Gastroesophageal sphincter (tissue), 4 donors: ENCODE data around the gene C1orf74. TPM values are rescaled to one million over a fixed set of nuclear protein-coding genes. Genes with fewer than 3 reads are reported as not detected.
A peak's percentile ranks its signal among the peaks of the same experiment; 100 is the strongest.

Source experiments
- ATAC-seq: fragments of 150-250 bp; one replicate; pipeline ENCODE4 v1.9.1; 2016; ENCODE audit warnings: mild to moderate bottlenecking, moderate library complexity
- H3K27ac ChIP-seq, 4 donors: fragments of 200-600 bp; sonication (generic) in 3 of 4; 1 replicate in 3 of 4; 2 replicates in 1 of 4; pipeline ENCODE4 v1.5.1; 2016 to 2019
- H3K27me3 ChIP-seq: fragments of 200-600 bp; sonication (generic); one replicate; pipeline ENCODE4 v1.5.1; 2019
- H3K36me3 ChIP-seq, 2 donors: fragments of 200-600 bp; sonication (generic); one replicate each; pipeline ENCODE4 v1.5.1; 2019; ENCODE audit warnings: control low read depth in 1 of 2
- H3K4me1 ChIP-seq, 3 donors: fragments of 200-600 bp; sonication (generic); 1 replicate in 2 of 3; 2 replicates in 1 of 3; pipeline ENCODE4 v1.5.1; 2016 to 2019; ENCODE audit warnings: control low read depth in 2 of 3
- H3K4me3 ChIP-seq, 2 donors: fragments of 200-600 bp; sonication (generic); one replicate each; pipeline ENCODE4 v1.5.1; 2019; ENCODE audit warnings: mild to moderate bottlenecking in 1 of 2, moderate library complexity in 1 of 2
- H3K9me3 ChIP-seq, 3 donors: fragments of 200-600 bp; sonication (generic); one replicate each; pipeline ENCODE4 v1.5.1; 2017 to 2019; ENCODE audit warnings: control low read depth in 2 of 3
- CTCF ChIP-seq, 4 experiments: fragments of 200-600 bp in 2 of 4; fragments of 450-650 bp in 2 of 4; sonication (generic) in 1 of 4; IDR thresholded peaks; one replicate each; pipeline ENCODE4 v1.5.1; 2017 to 2019; ENCODE audit warnings: antibody characterized with exemption in 4 of 4, mild to moderate bottlenecking in 2 of 4, moderate library complexity in 2 of 4
- EP300 ChIP-seq: sonication (generic); formaldehyde crosslinking; IDR thresholded peaks from one replicate; pipeline ENCODE4 v1.6.1; 2017; ENCODE audit warnings: antibody characterized with exemption, mild to moderate bottlenecking
- POLR2A ChIP-seq, 2 donors: fragments of 450-650 bp; IDR thresholded peaks; one replicate each; pipeline ENCODE4 v1.6.1; 2017; ENCODE audit warnings: antibody characterized with exemption in 2 of 2, mild to moderate bottlenecking in 2 of 2, moderate library complexity in 1 of 2
- POLR2AphosphoS5 ChIP-seq: sonication (generic); formaldehyde crosslinking; IDR thresholded peaks from one replicate; pipeline ENCODE4 v1.6.1; 2017; ENCODE audit warnings: antibody characterized with exemption
- WGBS, 2 donors: methylation state at CpG; one replicate each; pipeline ENCODE4 v1.1.5; 2018; ENCODE audit warnings: low coverage in 1 of 2; 5-methylcytosine and 5-hydroxymethylcytosine counted together
- total RNA-seq, 4 donors: library from RNA; depleted of rRNA; stranded (reverse); fragments of >200 nt; gene quantifications; one replicate each; pipeline ENCODE4 v1.1.0, GENCODE V29; 2016

Gene C1orf74
- total RNA-seq, 4 donors from 2014 or later = 0.64 to 1.3 (median 0.87) TPM

GRCh38 chr1:209747580-209748262 lies 36.6 kb downstream of the C1orf74 start:
- TF ChIP-seq CTCF (IDR thresholded peaks at IDR 0.05) = peak; percentile 78 to 94 (median 91)
- TF ChIP-seq POLR2AphosphoS5 = peak; percentile 69
- no peak for TF ChIP-seq POLR2A (IDR thresholded peaks at IDR 0.05)
- no peak for TF ChIP-seq EP300
- no peaks in the 10 kb centered on the region for H3K27me3 ChIP-seq
- peak; percentile 96 for ATAC-seq
- no peaks in the 10 kb centered on the region for H3K9me3 ChIP-seq
- H3K4me3 ChIP-seq = peak overlapping the region; percentile 29 to 40
- H3K4me1 ChIP-seq = peaks cover 0 to 21% (median 0%) of the 10 kb centered on the region in 3 donors
- 11 to 41% methylated on average over 5 to 10 of the region's 37 CpGs for WGBS, 2 donors
- peak overlapping the region in 3 of 4 donors; percentile 16 to 51 (median 50) for H3K27ac ChIP-seq
- H3K36me3 ChIP-seq = no peaks in the 10 kb centered on the region

GRCh38 chr1:209746451-209747165 lies 37.8 kb downstream of the C1orf74 start:
- H3K36me3 ChIP-seq = no peaks in the 10 kb centered on the region
- 76 to 93% methylated on average over 4 of the region's 4 CpGs for WGBS, 2 donors
- TF ChIP-seq POLR2A (IDR thresholded peaks at IDR 0.05) (no peak), POLR2AphosphoS5 (no peak)
- ATAC-seq = no peak
- peaks cover 0 to 30% (median 0%) of the 10 kb centered on the region in 3 donors for H3K4me1 ChIP-seq
- H3K27me3 ChIP-seq = no peaks in the 10 kb centered on the region
- H3K9me3 ChIP-seq = no peaks in the 10 kb centered on the region
- H3K4me3 ChIP-seq = no peak overlapping the region
- no peak overlapping the region for H3K27ac ChIP-seq

- peaks cover 0 to 30% (median 0%) of the 10 kb centered on the region in 3 donors for H3K4me1 ChIP-seq
- no peaks in the 10 kb centered on the region for H3K27me3 ChIP-seq
- H3K4me3 ChIP-seq = no peak overlapping the region
- 57 to 80% methylated on average over 1 to 2 of the region's 2 CpGs for WGBS, 2 donors
- H3K27ac ChIP-seq = peak overlapping the region in 3 of 4 donors; percentile 41 to 63 (median 58)
- ATAC-seq = peak; percentile 54
- no peaks in the 10 kb centered on the region for H3K9me3 ChIP-seq
- TF ChIP-seq POLR2A (IDR thresholded peaks at IDR 0.05) (no peak), CTCF (IDR thresholded peaks at IDR 0.05) (no peak), POLR2AphosphoS5 (peak; percentile 12), EP300 (no peak)
- no peaks in the 10 kb centered on the region for H3K36me3 ChIP-seq
These were observed 41.2 kb downstream of the C1orf74 start for GRCh38 chr1:209743145-209743482.

- ATAC-seq = peak; percentile 71
- peaks cover 0 to 24% (median 0%) of the 10 kb centered on the region in 3 donors for H3K4me1 ChIP-seq
- no peaks in the 10 kb centered on the region for H3K27me3 ChIP-seq
- TF ChIP-seq EP300 (no peak), POLR2A (IDR thresholded peaks at IDR 0.05) (no peak), POLR2AphosphoS5 (no peak), CTCF (IDR thresholded peaks at IDR 0.05) (no peak)
- 24 to 46% methylated on average over 6 to 7 of the region's 8 CpGs for WGBS, 2 donors
- no peaks in the 10 kb centered on the region for H3K9me3 ChIP-seq
- peak overlapping the region in 1 of 2 donors; percentile 8 for H3K4me3 ChIP-seq
- peak overlapping the region in 3 of 4 donors; percentile 56 to 63 (median 58) for H3K27ac ChIP-seq
- no peaks in the 10 kb centered on the region for H3K36me3 ChIP-seq
These were observed 41.8 kb downstream of the C1orf74 start for GRCh38 chr1:209742409-209743144.

GRCh38 chr1:209741889-209742288 lies 42.5 kb downstream of the C1orf74 start:
- no peaks in the 10 kb centered on the region for H3K36me3 ChIP-seq
- H3K4me1 ChIP-seq = peaks cover 0 to 21% (median 0%) of the 10 kb centered on the region in 3 donors
- H3K4me3 ChIP-seq = no peak overlapping the region
- no peaks in the 10 kb centered on the region for H3K27me3 ChIP-seq
- H3K27ac ChIP-seq = peak overlapping the region in 3 of 4 donors; percentile 56 to 63 (median 58)
- TF ChIP-seq POLR2AphosphoS5 (no peak), CTCF (IDR thresholded peaks at IDR 0.05) (no peak), EP300 (no peak), POLR2A (IDR thresholded peaks at IDR 0.05) (no peak)
- ATAC-seq = no peak
- H3K9me3 ChIP-seq = no peaks in the 10 kb centered on the region
- WGBS, 2 donors = 57 to 58% methylated on average over 1 to 2 of the region's 2 CpGs
